ENCODE data around the gene ZBTB38. TPM values are rescaled to one million over a fixed set of nuclear protein-coding genes. Genes with fewer than 3 reads are reported as not detected.

The ZBTB38 gene
- total RNA-seq, 1 donor from 2014 or later: 25.8 TPM

- Mint-ChIP-seq H3K36me3 (ENCODE audit: insufficient read depth) (peaks cover 14% of the 10 kb centered on the region), H3K27ac (no peak overlapping the region), H3K4me3 (ENCODE audit: low read depth) (no peak overlapping the region), H3K27me3 (peaks cover 3% of the 10 kb centered on the region), H3K4me1 (ENCODE audit: low read depth) (peaks cover 19% of the 10 kb centered on the region), H3K9me3 (ENCODE audit: low read depth) (no peaks in the 10 kb centered on the region)
- DNase-seq (ENCODE audit: low spot score, unreplicated experiment): no peak
- TF ChIP-seq CTCF (IDR thresholded peaks at IDR 0.05; ENCODE audit: unreplicated experiment): no peak
Observed at GRCh38 chr3:141405591-141405990, 37.3 kb downstream of the ZBTB38 start.

- Mint-ChIP-seq H3K9me3 (ENCODE audit: low read depth) (no peaks in the 10 kb centered on the region), H3K27me3 (peaks cover 3% of the 10 kb centered on the region), H3K4me1 (ENCODE audit: low read depth) (peaks cover 24% of the 10 kb centered on the region), H3K36me3 (ENCODE audit: insufficient read depth) (peaks cover 14% of the 10 kb centered on the region), H3K4me3 (ENCODE audit: low read depth) (no peak overlapping the region), H3K27ac (no peak overlapping the region)
- no peak for TF ChIP-seq CTCF (IDR thresholded peaks at IDR 0.05; ENCODE audit: unreplicated experiment)
- no peak for DNase-seq (ENCODE audit: low spot score, unreplicated experiment)
Observed at GRCh38 chr3:141406265-141406664, 38.0 kb downstream of the ZBTB38 start.

GRCh38 chr3:141407047-141407446, 38.7 kb downstream of the ZBTB38 start:
- Mint-ChIP-seq H3K27me3 (peaks cover 3% of the 10 kb centered on the region), H3K27ac (no peak overlapping the region), H3K36me3 (ENCODE audit: insufficient read depth) (peaks cover 14% of the 10 kb centered on the region), H3K4me1 (ENCODE audit: low read depth) (peaks cover 29% of the 10 kb centered on the region), H3K9me3 (ENCODE audit: low read depth) (no peaks in the 10 kb centered on the region), H3K4me3 (ENCODE audit: low read depth) (no peak overlapping the region)
- TF ChIP-seq CTCF (IDR thresholded peaks at IDR 0.05; ENCODE audit: unreplicated experiment): no peak
- no peak for DNase-seq (ENCODE audit: low spot score, unreplicated experiment)

GRCh38 chr3:141407825-141408224, 39.5 kb downstream of the ZBTB38 start:
- Mint-ChIP-seq H3K4me3 (ENCODE audit: low read depth) (no peak overlapping the region), H3K36me3 (ENCODE audit: insufficient read depth) (peaks cover 14% of the 10 kb centered on the region), H3K27me3 (peaks cover 3% of the 10 kb centered on the region), H3K9me3 (ENCODE audit: low read depth) (no peaks in the 10 kb centered on the region), H3K4me1 (ENCODE audit: low read depth) (peaks cover 36% of the 10 kb centered on the region), H3K27ac (no peak overlapping the region)
- TF ChIP-seq CTCF (IDR thresholded peaks at IDR 0.05; ENCODE audit: unreplicated experiment): no peak
- DNase-seq (ENCODE audit: low spot score, unreplicated experiment): no peak

GRCh38 chr3:141408596-141408995, 40.3 kb downstream of the ZBTB38 start:
- peaks cover 3% of the 10 kb centered on the region for H3K27me3 Mint-ChIP-seq
- no peak overlapping the region for H3K4me3 Mint-ChIP-seq (ENCODE audit: low read depth)
- no peak overlapping the region for H3K27ac Mint-ChIP-seq
- peaks cover 37% of the 10 kb centered on the region for H3K4me1 Mint-ChIP-seq (ENCODE audit: low read depth)
- no peak for DNase-seq (ENCODE audit: low spot score, unreplicated experiment)
- peaks cover 14% of the 10 kb centered on the region for H3K36me3 Mint-ChIP-seq (ENCODE audit: insufficient read depth)
- no peak for TF ChIP-seq CTCF (IDR thresholded peaks at IDR 0.05; ENCODE audit: unreplicated experiment)
- H3K9me3 Mint-ChIP-seq (ENCODE audit: low read depth): no peaks in the 10 kb centered on the region

Measured in progenitor cell of endocrine pancreas (in vitro differentiated cells).